Activated effector memory CD4-positive, alpha-beta T cell treated with Interleukin-2 at 50 U/mL for 16 hours (primary cell): ENCODE measurements around the gene TOPORS.

ENCODE experiments used
- DNase-seq: peaks from one replicate; pipeline ENCODE4 v3.0.0-alpha.2; 2020

TOPORS gene

GRCh38 chr9:32501868-32502267 is 50.5 kb downstream of the TOPORS start:
- DNase-seq = no peak

- DNase-seq = no peak
Measured at GRCh38 chr9:32500768-32501167, 51.6 kb downstream of the TOPORS start.

GRCh38 chr9:32497921-32498320 is 54.5 kb downstream of the TOPORS start:
- no peak for DNase-seq

GRCh38 chr9:32490601-32491000 is 61.8 kb downstream of the TOPORS start:
- DNase-seq = no peak
